ENCODE results near the gene NR3C1. TPM values are rescaled to one million over a fixed set of nuclear protein-coding genes. Genes with fewer than 3 reads are reported as not detected.

Gene NR3C1
- total RNA-seq, 1 experiment from 2014 or later, result 31.4 TPM

DNA sequence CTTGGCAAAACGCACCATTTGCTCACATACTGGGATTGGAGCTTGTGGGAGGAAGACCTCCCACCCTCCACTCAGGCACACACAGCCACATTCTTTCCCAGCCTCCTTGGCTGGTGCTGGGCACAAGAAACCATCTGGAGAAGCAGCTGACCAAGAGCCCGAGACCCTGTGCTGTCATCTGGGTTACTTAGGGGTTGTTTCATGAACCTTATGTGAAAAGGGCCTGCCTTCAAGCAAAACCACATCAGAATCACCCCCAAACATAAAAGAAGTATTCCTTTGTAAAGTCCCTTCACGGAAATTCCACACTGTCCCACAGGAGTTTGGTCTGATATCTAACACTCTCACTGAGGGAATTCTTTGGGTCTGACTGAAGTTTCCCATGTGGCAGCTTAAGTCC, 172.1 kb downstream of the NR3C1 start:
- Histone ChIP-seq H3K27ac (ENCODE audit: insufficient read length, low read depth, low read length) (no peak overlapping the region), H3K14ac (ENCODE audit: insufficient read depth, low read length) (no peak overlapping the region), H3K18ac (ENCODE audit: insufficient read length, low read depth, low read length) (no peak overlapping the region), H3K79me2 (ENCODE audit: insufficient read depth, low read length) (no peaks in the 10 kb centered on the region), H4K20me1 (ENCODE audit: control insufficient read depth, insufficient read depth, insufficient read length) (no peaks in the 10 kb centered on the region), H3K27me3 (ENCODE audit: insufficient read depth, low read length) (no peaks in the 10 kb centered on the region), H3K4me2 (ENCODE audit: insufficient read depth, insufficient read length, low read length) (no peak overlapping the region), H4K5ac (ENCODE audit: insufficient read length, low read depth, low read length) (no peak overlapping the region), H2AFZ (ENCODE audit: low read length) (no peak overlapping the region), H3K4me1 (ENCODE audit: insufficient read depth, low read length) (no peaks in the 10 kb centered on the region), H2AK5ac (ENCODE audit: insufficient read length, low read length) (no peak overlapping the region), H3K9me3 (ENCODE audit: control insufficient read depth, low read depth, low read length) (no peaks in the 10 kb centered on the region), H3K56ac (ENCODE audit: insufficient read length, low read depth, low read length) (no peak overlapping the region), H3K4ac (ENCODE audit: low read depth, low read length) (no peak overlapping the region), H2BK12ac (ENCODE audit: insufficient read length, low read depth, low read length) (no peak overlapping the region), H3T11ph (ENCODE audit: low read length) (no peak overlapping the region), H3K23ac (ENCODE audit: insufficient read length, low read depth, low read length) (no peak overlapping the region), H2BK120ac (ENCODE audit: low read depth, low read length, poor library complexity, severe bottlenecking) (no peak overlapping the region), H4K91ac (ENCODE audit: insufficient read length, low read depth, low read length) (no peak overlapping the region), H3K79me1 (ENCODE audit: insufficient read depth, low read depth, low read length, poor library complexity, severe bottlenecking) (no peaks in the 10 kb centered on the region), H3K23me2 (ENCODE audit: insufficient read length, low read depth, low read length, poor library complexity, severe bottlenecking) (no peaks in the 10 kb centered on the region), H2BK15ac (ENCODE audit: low read depth, low read length) (no peak overlapping the region), H2BK5ac (ENCODE audit: insufficient read length, low read length) (no peak overlapping the region), H2BK20ac (ENCODE audit: low read depth, low read length, poor library complexity, severe bottlenecking) (no peak overlapping the region), H3K9ac (ENCODE audit: extremely low read depth, insufficient read length, low read length) (no peak overlapping the region), H4K8ac (replicated peaks; ENCODE audit: insufficient read length, low read depth, low read length) (no peak overlapping the region)
- H3K36me3 Mint-ChIP-seq (ENCODE audit: insufficient read depth in 1 of 3, low read depth in 3 of 3), result no peaks in the 10 kb centered on the region
- no peaks in the 10 kb centered on the region for H3K9me3 Mint-ChIP-seq
- peaks cover 2% of the 10 kb centered on the region; the same call in 1 of the 2 replicates for H3K27me3 Mint-ChIP-seq (ENCODE audit: low read depth)
- H3K27ac Mint-ChIP-seq, result no peak overlapping the region
- TF ChIP-seq, protein P1, sequence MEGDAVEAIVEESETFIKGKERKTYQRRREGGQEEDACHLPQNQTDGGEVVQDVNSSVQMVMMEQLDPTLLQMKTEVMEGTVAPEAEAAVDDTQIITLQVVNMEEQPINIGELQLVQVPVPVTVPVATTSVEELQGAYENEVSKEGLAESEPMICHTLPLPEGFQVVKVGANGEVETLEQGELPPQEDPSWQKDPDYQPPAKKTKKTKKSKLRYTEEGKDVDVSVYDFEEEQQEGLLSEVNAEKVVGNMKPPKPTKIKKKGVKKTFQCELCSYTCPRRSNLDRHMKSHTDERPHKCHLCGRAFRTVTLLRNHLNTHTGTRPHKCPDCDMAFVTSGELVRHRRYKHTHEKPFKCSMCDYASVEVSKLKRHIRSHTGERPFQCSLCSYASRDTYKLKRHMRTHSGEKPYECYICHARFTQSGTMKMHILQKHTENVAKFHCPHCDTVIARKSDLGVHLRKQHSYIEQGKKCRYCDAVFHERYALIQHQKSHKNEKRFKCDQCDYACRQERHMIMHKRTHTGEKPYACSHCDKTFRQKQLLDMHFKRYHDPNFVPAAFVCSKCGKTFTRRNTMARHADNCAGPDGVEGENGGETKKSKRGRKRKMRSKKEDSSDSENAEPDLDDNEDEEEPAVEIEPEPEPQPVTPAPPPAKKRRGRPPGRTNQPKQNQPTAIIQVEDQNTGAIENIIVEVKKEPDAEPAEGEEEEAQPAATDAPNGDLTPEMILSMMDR (conservative IDR thresholded peaks at IDR 0.05), result no peak
- no peak for DNase-seq
- peaks cover 16 to 17% of the 10 kb centered on the region in 2 experiments for H3K4me1 Mint-ChIP-seq
- WGBS (ENCODE audit: extremely low coverage, insufficient read length, low lambda C conversion rate), result no CpG with 5 or more reads among the region's 3 CpGs
- H3K4me3 Mint-ChIP-seq, result no peak overlapping the region

Measured in H9 (cell line).